GM23248 (cell line): ENCODE results near the gene VPS8. TPM values are rescaled to one million over a fixed set of nuclear protein-coding genes. Genes with fewer than 3 reads are reported as not detected.

Experiments
- DNase-seq: peaks from one replicate; pipeline ENCODE4 v3.0.0-alpha.2; 2015
- H2AFZ ChIP-seq: fragments of 200-600 bp; sonication (generic); 2 replicates; pipeline ENCODE4 v1.6.1; 2016; ENCODE audit warnings: antibody characterized with exemption
- H3F3A ChIP-seq: fragments of 200-600 bp; sonication (generic); 2 replicates; pipeline ENCODE4 v1.6.1; 2016; ENCODE audit warnings: mild to moderate bottlenecking, antibody characterized with exemption, mixed run types; ENCODE audit not compliant: insufficient read depth
- H3K27ac ChIP-seq: fragments of 200-600 bp; sonication (generic); 2 replicates; pipeline ENCODE4 v1.5.1; 2016; ENCODE audit warnings: mild to moderate bottlenecking
- H3K27me3 ChIP-seq: fragments of 200-600 bp; sonication (generic); replicated peaks from 2 replicates; pipeline ENCODE4 v1.6.1; 2016; ENCODE audit warnings: mild to moderate bottlenecking; ENCODE audit not compliant: insufficient read depth
- H3K36me3 ChIP-seq: fragments of 200-600 bp; sonication (generic); 2 replicates; pipeline ENCODE4 v1.6.1; 2016; ENCODE audit warnings: low read depth, mild to moderate bottlenecking
- H3K4me1 ChIP-seq: fragments of 200-600 bp; sonication (generic); 2 replicates; pipeline ENCODE4 v1.6.1; 2016; ENCODE audit warnings: mild to moderate bottlenecking; ENCODE audit not compliant: insufficient read depth
- H3K4me2 ChIP-seq: fragments of 200-600 bp; sonication (generic); one replicate; pipeline ENCODE4 v1.6.1; 2016; ENCODE audit warnings: mild to moderate bottlenecking; ENCODE audit not compliant: unreplicated experiment
- H3K4me3 ChIP-seq: fragments of 200-600 bp; sonication (generic); 2 replicates; pipeline ENCODE4 v1.5.1; 2016; ENCODE audit warnings: mild to moderate bottlenecking
- H3K79me2 ChIP-seq: fragments of 200-600 bp; sonication (generic); 2 replicates; pipeline ENCODE4 v1.6.1; 2016; ENCODE audit warnings: mild to moderate bottlenecking; ENCODE audit not compliant: insufficient read depth
- H3K9ac ChIP-seq: fragments of 200-600 bp; sonication (generic); 2 replicates; pipeline ENCODE4 v1.6.1; 2016; ENCODE audit warnings: mild to moderate bottlenecking
- H3K9me2 ChIP-seq: fragments of 200-600 bp; sonication (generic); 2 replicates; pipeline ENCODE4 v1.6.1; 2016; ENCODE audit warnings: mixed run types, mild to moderate bottlenecking, moderate library complexity; ENCODE audit not compliant: insufficient read depth
- H3K9me3 ChIP-seq: fragments of 200-600 bp; sonication (generic); one replicate; pipeline ENCODE4 v1.6.1; 2017; ENCODE audit warnings: low read depth
- H4K20me1 ChIP-seq: fragments of 200-600 bp; sonication (generic); 2 replicates; pipeline ENCODE4 v1.6.0; 2016; ENCODE audit not compliant: insufficient read depth
- EZH2 ChIP-seq: fragments of 200-600 bp; sonication (generic); IDR thresholded peaks from 2 replicates; pipeline ENCODE4 v1.6.1; 2018; ENCODE audit warnings: antibody characterized with exemption, mild to moderate bottlenecking; ENCODE audit not compliant: insufficient read depth, poor library complexity, severe bottlenecking
- EZH2phosphoT487 ChIP-seq: fragments of 200-600 bp; sonication (generic); IDR thresholded peaks from 2 replicates; pipeline ENCODE4 v1.6.1; 2018; ENCODE audit warnings: antibody characterized with exemption, moderate library complexity, mild to moderate bottlenecking, low read depth; ENCODE audit not compliant: insufficient read depth
- WGBS, 2 experiments: methylation state at CpG; one replicate each; pipeline ENCODE4 v1.1.6; 2015 to 2017; ENCODE audit warnings: low lambda C conversion rate in 2 of 2, low coverage in 1 of 2; ENCODE audit errors: missing lambda C conversion rate in 2 of 2; 5-methylcytosine and 5-hydroxymethylcytosine counted together
- in situ Hi-C: fragments of 300-500 bp; cut with MboI; formaldehyde crosslinking; loops from 2 replicates; pipeline ENCODE4 v1.15.0; 2020
- polyA plus RNA-seq: library from polyadenylated mRNA; unstranded; fragments of >200 nt; fragmentation: Nextera tagmentation; extraction: Ambion mirVana; gene quantifications from 2 replicates; pipeline ENCODE4 v1.2.1, GENCODE V29; 2016
- total RNA-seq: library from RNA; depleted of rRNA; stranded (reverse); fragments of >200 nt; shearing (Covaris generic); gene quantifications from 2 replicates; pipeline ENCODE4 v1.2.3, GENCODE V29; 2014

Gene VPS8
- total and polyA plus RNA-seq, 2 experiments from 2014 or later = 17.8 to 45.5 TPM

DNA sequence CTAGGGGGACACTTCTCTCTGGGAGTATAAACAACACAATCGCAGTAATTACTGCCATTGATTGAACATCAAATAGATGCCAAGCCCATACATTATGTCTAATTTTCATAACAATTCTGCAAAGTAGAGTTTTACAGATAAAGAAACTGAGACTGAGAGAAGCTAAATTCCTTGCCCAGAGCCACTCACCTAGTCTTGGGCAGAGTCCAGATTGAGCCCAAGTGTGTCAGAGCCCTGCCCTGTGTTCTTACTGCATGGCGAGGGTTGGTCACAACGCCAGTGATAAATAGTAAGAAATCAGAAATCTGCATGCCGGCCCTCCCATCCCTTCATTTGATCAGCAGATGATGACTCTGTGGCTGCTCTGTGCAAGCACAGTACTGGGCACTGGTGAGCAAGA lies 234.6 kb downstream of the VPS8 start:
- H3K4me2 ChIP-seq = no peak overlapping the region
- in situ Hi-C loops = no loop called here

DNA sequence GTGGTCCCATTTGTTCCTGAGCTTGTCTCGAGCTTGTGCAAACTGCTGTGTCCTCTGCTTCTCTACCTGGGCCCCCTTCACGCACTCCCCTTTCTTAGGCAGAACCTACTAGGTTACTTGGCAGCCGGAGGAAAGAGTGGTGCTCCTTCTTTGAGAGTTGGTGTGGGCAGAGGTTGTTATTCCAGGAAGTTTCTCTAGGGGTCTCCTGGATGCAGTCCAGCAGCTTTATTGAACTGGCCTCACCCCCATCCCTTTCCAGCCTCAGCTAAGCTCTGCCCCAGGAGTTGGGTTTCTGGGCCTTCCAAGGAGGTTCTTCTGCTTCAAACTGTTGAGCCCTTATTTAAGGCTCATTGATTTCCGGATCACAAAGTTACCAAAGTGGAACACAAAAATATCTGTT lies 237.7 kb downstream of the VPS8 start:
- Histone ChIP-seq H3K36me3 (no peaks in the 10 kb centered on the region; the same call in 1 of the 2 replicates), H2AFZ (no peak overlapping the region), H3K9ac (no peak overlapping the region), H3K4me3 (no peak overlapping the region), H3K27me3 (no peaks in the 10 kb centered on the region), H3K9me3 (no peaks in the 10 kb centered on the region), H3K4me1 (peaks cover 16% of the 10 kb centered on the region), H3K79me2 (no peaks in the 10 kb centered on the region), H3F3A (peaks cover 6% of the 10 kb centered on the region; the same call in 1 of the 2 replicates), H3K27ac (no peak overlapping the region), H3K4me2 (no peak overlapping the region), H3K9me2 (no peaks in the 10 kb centered on the region), H4K20me1 (no peaks in the 10 kb centered on the region)
- in situ Hi-C loops = no loop called here
- no peak for TF ChIP-seq EZH2
- TF ChIP-seq EZH2phosphoT487 = no peak
- no peak for DNase-seq
- 91 to 94% methylated on average over 4 of the region's 4 CpGs for WGBS, 2 experiments

More for the DNA sequence above, 234.6 kb downstream of the VPS8 start:
- Histone ChIP-seq H2AFZ (no peak overlapping the region), H3K27me3 (no peaks in the 10 kb centered on the region), H3K4me1 (peaks cover 16% of the 10 kb centered on the region), H3K79me2 (no peaks in the 10 kb centered on the region), H3F3A (peaks cover 6% of the 10 kb centered on the region; the same call in 1 of the 2 replicates), H3K36me3 (no peaks in the 10 kb centered on the region), H3K9ac (no peak overlapping the region), H4K20me1 (no peaks in the 10 kb centered on the region), H3K27ac (no peak overlapping the region), H3K9me2 (no peaks in the 10 kb centered on the region), H3K4me3 (no peak overlapping the region), H3K9me3 (no peaks in the 10 kb centered on the region)
- DNase-seq = no peak
- 82% methylated on average over 4 of the region's 4 CpGs for WGBS, 2 experiments
- TF ChIP-seq EZH2phosphoT487 = no peak
- no peak for TF ChIP-seq EZH2

DNA sequence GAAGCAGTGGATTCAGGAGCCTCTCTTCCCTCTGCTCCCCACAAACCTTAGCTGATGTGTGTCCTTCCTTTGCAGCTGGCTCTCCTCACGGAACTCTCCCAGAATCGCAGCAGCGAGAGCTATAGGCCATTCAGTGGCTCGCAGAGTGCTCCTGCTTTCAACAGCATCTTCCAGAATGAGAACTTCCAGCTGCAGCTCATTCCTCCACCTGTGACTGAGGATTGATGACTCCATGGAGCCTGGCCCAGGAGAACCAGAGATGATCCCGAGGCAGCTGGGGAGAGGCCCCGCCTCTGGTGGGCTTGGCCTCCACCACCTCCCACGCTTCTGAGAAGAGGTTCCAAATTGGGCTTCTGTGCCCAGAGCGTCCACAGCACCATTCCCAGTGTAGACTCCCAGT lies 239.8 kb downstream of the VPS8 start:
- Histone ChIP-seq H3K4me3 (no peak overlapping the region), H2AFZ (no peak overlapping the region), H3K4me2 (no peak overlapping the region), H3K9ac (no peak overlapping the region), H3K9me2 (no peaks in the 10 kb centered on the region), H3K27me3 (no peaks in the 10 kb centered on the region), H3K4me1 (no peaks in the 10 kb centered on the region), H3K27ac (no peak overlapping the region), H3K36me3 (no peaks in the 10 kb centered on the region; the same call in 1 of the 2 replicates), H3K79me2 (no peaks in the 10 kb centered on the region), H4K20me1 (no peaks in the 10 kb centered on the region), H3K9me3 (no peaks in the 10 kb centered on the region), H3F3A (no peaks in the 10 kb centered on the region)
- in situ Hi-C loops = no loop called here
- 78 to 82% methylated on average over 8 of the region's 8 CpGs for WGBS, 2 experiments
- TF ChIP-seq EZH2 = no peak
- no peak for TF ChIP-seq EZH2phosphoT487
- no peak for DNase-seq

DNA sequence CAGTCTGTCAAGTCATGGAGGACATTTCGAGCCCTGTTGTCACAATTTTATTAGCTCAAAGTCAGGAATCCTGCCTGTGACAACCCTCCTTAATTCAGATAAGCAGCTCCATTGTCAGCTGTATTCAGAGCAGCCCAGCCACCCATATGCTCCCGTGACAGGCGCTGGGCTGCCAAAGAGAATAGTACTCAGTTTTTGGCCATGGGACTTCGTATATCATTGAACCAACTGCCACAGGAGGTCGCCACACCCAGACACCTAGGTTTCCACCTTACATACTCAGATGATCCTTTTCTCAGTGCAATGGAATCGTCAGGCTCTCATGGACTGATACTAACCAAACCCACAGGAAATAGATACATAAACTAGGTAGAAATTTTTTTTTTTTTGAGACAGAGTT lies 240.7 kb downstream of the VPS8 start:
- 84 to 91% methylated on average over 6 of the region's 6 CpGs for WGBS, 2 experiments

DNA sequence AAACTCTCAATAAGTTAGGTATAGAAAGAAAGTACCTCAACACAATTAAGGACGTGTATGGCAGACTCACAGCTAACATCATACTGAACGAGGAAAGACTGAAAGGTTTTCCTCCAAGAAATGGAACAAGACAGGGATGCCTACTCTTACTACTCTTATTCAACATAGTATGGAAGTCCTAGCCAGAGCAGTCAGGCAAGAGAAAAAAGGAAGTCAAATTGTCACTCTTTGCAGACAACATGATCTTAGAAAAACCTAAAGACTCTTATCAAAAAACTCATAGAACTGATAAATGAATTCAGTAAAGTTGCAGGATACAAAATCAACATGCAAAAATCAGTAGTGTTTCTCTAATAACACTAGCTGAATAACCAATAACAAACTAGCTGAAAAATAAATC lies 244.9 kb downstream of the VPS8 start:
- no peak overlapping the region for H3K4me2 ChIP-seq
- no peaks in the 10 kb centered on the region for H3K27me3 ChIP-seq
- no peak for TF ChIP-seq EZH2
- TF ChIP-seq EZH2phosphoT487 = no peak
- DNase-seq = no peak
- H2AFZ ChIP-seq = no peak overlapping the region
- WGBS, 2 experiments = 96 to 98% methylated on average over 2 of the region's 2 CpGs
- no peaks in the 10 kb centered on the region for H4K20me1 ChIP-seq
- no peaks in the 10 kb centered on the region for H3K79me2 ChIP-seq
- no peaks in the 10 kb centered on the region for H3F3A ChIP-seq
- no peaks in the 10 kb centered on the region for H3K9me2 ChIP-seq
- H3K9ac ChIP-seq = no peak overlapping the region
- in situ Hi-C loops = no loop called here
- no peak overlapping the region for H3K27ac ChIP-seq
- no peak overlapping the region for H3K4me3 ChIP-seq
- no peaks in the 10 kb centered on the region for H3K9me3 ChIP-seq
- no peaks in the 10 kb centered on the region for H3K4me1 ChIP-seq
- H3K36me3 ChIP-seq = peaks cover 5% of the 10 kb centered on the region; the same call in 1 of the 2 replicates

More for the DNA sequence above, 240.7 kb downstream of the VPS8 start:
- Histone ChIP-seq H3K27ac (no peak overlapping the region), H3K9me2 (no peaks in the 10 kb centered on the region), H3K9ac (no peak overlapping the region), H3K36me3 (peaks cover under 1% of the 10 kb centered on the region; the same call in 1 of the 2 replicates), H3K27me3 (no peaks in the 10 kb centered on the region), H2AFZ (no peak overlapping the region), H3K79me2 (no peaks in the 10 kb centered on the region), H3K4me3 (no peak overlapping the region), H3K4me2 (no peak overlapping the region), H4K20me1 (no peaks in the 10 kb centered on the region), H3F3A (no peaks in the 10 kb centered on the region), H3K4me1 (no peaks in the 10 kb centered on the region), H3K9me3 (no peaks in the 10 kb centered on the region)
- no peak for DNase-seq
- in situ Hi-C loops = no loop called here
- TF ChIP-seq EZH2phosphoT487 (no peak), EZH2 (no peak)
